Peyer's patch (tissue), 4 donors: Measurements from ENCODE around the gene PIK3CD.

ENCODE experiments used
- CTCF ChIP-seq, 6 experiments: fragments of 450-650 bp in 4 of 6; fragments of 200-600 bp in 2 of 6; sonication (generic) in 1 of 6; IDR thresholded peaks; one replicate each; pipeline ENCODE4 v1.5.1; 2017 to 2019; ENCODE audit warnings: antibody characterized with exemption in 6 of 6, mild to moderate bottlenecking in 3 of 6, moderate library complexity in 1 of 6
- POLR2A ChIP-seq, 2 donors: fragments of 450-650 bp; IDR thresholded peaks; one replicate each; pipeline ENCODE4 v1.5.1; 2017; ENCODE audit warnings: antibody characterized with exemption in 2 of 2, mild to moderate bottlenecking in 2 of 2, moderate library complexity in 2 of 2

- TF ChIP-seq CTCF (IDR thresholded peaks at IDR 0.05) (no peak), POLR2A (IDR thresholded peaks at IDR 0.05) (no peak)
These were observed 41.5 kb upstream of the PIK3CD start for GRCh38 chr1:9609998-9610397.
